H1 (cell line): ENCODE results near the gene LINGO4. TPM values are rescaled to one million over a fixed set of nuclear protein-coding genes. Genes with fewer than 3 reads are reported as not detected.

Source experiments
- ASH2L ChIP-seq: fragments of 200-600, 300-600 bp; sonication (generic); IDR thresholded peaks from one replicate; pipeline ENCODE4 v1.7.1; 2017; ENCODE audit warnings: low read length
- CTBP2 ChIP-seq: IDR thresholded peaks from 2 replicates; pipeline ENCODE4 v1.7.0; 2011; ENCODE audit warnings: borderline replicate concordance, mild to moderate bottlenecking, moderate library complexity, mixed read lengths, low read length; ENCODE audit not compliant: insufficient read depth, insufficient read length
- JUND ChIP-seq: IDR thresholded peaks from 2 replicates; pipeline ENCODE4 v1.6.1; 2011; ENCODE audit warnings: mild to moderate bottlenecking, improper control_type of control experiment, low read length
- POLR2AphosphoS5 ChIP-seq: IDR thresholded peaks from 2 replicates; pipeline ENCODE4 v1.6.1; 2011; ENCODE audit warnings: low read depth, low read length
- SUZ12 ChIP-seq: fragments of 200-600 bp; sonication (generic); IDR thresholded peaks from 2 replicates; pipeline ENCODE4 v1.6.1; 2012; ENCODE audit warnings: mild to moderate bottlenecking, inconsistent platforms, low read length, moderate library complexity, mixed read lengths
- TAF7 ChIP-seq: optimal IDR thresholded peaks from 2 replicates; pipeline ENCODE3; 2011; ENCODE audit warnings: low read depth, mild to moderate bottlenecking, inconsistent platforms, low read length, moderate library complexity, borderline replicate concordance
- TCF12 ChIP-seq: IDR thresholded peaks from 2 replicates; pipeline ENCODE4 v1.6.1; 2011; ENCODE audit warnings: low read depth, mild to moderate bottlenecking, low read length
- polyA plus RNA-seq, 7 experiments: library from polyadenylated mRNA; depleted of rRNA in 3 of 7; stranded (reverse) in 5 of 7; unstranded in 2 of 7; fragments of >200 nt in 5 of 7; fragments of 200-250 nt in 2 of 7; gene quantifications; 1 replicate in 5 of 7; 2 replicates in 1 of 7; 4 replicates in 1 of 7; pipeline versions ENCODE4 v1.2.1 to v1.2.3, GENCODE V29; 2011 to 2013; ENCODE audit warnings: missing spikeins in 2 of 7, mixed read lengths in 2 of 7
- total RNA-seq: library from RNA; stranded (reverse); fragmentation: NEBNext Ultra II Directional; extraction: Animal tissue kit (Norgen Biotek cat#: 25700); gene quantifications from 2 replicates; pipeline ENCODE4 v1.2.1, GENCODE V29; 2021

LINGO4 gene
- total and polyA plus RNA-seq, 2 of the 8 experiments (the other 6 are each of a cell fraction or from before 2014, with no cell fraction given): 0.03 TPM; not detected in 1

DNA sequence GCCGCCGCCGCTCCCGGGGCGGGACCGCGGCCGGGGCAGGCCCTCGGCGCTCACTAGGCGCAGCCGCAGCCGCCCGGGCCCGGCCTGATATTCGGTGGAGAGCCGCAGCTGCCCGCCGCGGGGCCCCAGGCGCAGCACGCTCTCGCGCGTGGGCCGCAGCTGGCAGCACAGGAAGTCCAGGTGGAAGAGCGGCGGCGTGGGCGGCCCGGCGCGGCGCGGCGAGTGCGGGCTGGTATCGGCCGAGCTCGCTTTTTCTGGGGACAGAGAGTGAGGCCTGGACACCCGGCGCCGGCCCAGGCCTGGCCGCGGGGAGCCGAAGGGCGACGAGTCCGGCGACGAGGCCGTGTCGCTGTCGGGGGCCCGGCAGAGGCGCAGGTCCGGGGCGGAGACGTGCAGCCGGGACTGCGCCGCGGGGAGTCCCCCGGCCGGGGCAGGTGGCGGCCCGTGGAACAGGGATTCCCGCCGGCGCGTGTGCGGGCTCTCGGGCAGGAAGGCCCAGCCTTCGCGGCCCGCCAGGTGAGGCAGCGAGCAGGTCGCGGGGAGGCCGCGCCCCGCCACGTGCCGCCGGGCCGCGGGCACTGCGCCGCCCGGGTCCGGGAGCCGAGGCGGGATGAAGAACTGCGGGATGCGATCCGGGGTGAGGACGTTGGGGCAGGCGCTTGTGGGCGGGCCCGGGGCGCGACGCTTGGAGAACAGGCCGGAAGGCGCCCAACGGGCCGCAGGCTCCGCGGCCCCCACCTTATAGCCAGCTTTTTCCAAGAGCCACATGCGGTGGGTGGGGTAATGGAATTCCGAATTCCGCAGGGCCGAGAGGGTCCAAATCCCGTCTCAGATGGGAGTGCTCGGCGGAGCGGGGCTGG is 33.2 kb upstream of the LINGO4 start (continued):
- TF ChIP-seq TCF12: no peak
- TF ChIP-seq CTBP2: no peak
- TF ChIP-seq TAF7: no peak
- no peak for TF ChIP-seq JUND
- no peak for TF ChIP-seq POLR2AphosphoS5
- TF ChIP-seq ASH2L: no peak
- peak; percentile 67 for TF ChIP-seq SUZ12
- TF ChIP-seq, all 59 proteins: peak for 10
